ENCODE measurements around the gene AXIN2.
"Not testable (repeated sequence)": the region's sequence is repeated elsewhere in the genome, so short reads cannot be mapped to it uniquely, and the experiment has no call there.

The AXIN2 gene

GRCh38 chr17:65487990-65488389 is 73.5 kb downstream of the AXIN2 start:
- TF ChIP-seq EZH2 (IDR thresholded peaks at IDR 0.05; ENCODE audit: borderline replicate concordance, low read length) (no peak), CTCF (IDR thresholded peaks at IDR 0.05; ENCODE audit: low read length) (no peak)
- Histone ChIP-seq H2AFZ (ENCODE audit: low read length) (no peak overlapping the region), H3K36me3 (ENCODE audit: insufficient read depth, low read length) (no peaks in the 10 kb centered on the region), H4K20me1 (ENCODE audit: insufficient read depth, low read length) (no peaks in the 10 kb centered on the region), H3K27ac (ENCODE audit: low read depth, low read length, poor library complexity, severe bottlenecking) (no peak overlapping the region), H3K4me1 (ENCODE audit: insufficient read depth, low read length, severe bottlenecking) (no peaks in the 10 kb centered on the region), H3K4me3 (ENCODE audit: low read depth, low read length, poor library complexity, severe bottlenecking) (no peak overlapping the region), H3K79me2 (ENCODE audit: insufficient read depth, low read length) (no peaks in the 10 kb centered on the region), H3K9me3 (ENCODE audit: low read length) (no peaks in the 10 kb centered on the region), H3F3A (ENCODE audit: insufficient read depth, low read length) (no peaks in the 10 kb centered on the region), H3K9me2 (ENCODE audit: low read depth, low read length) (no peaks in the 10 kb centered on the region), H3K4me2 (ENCODE audit: low read length) (no peak overlapping the region), H3K27me3 (ENCODE audit: insufficient read depth, low read length) (no peaks in the 10 kb centered on the region), H3K9ac (ENCODE audit: low read length) (no peak overlapping the region)

DNA sequence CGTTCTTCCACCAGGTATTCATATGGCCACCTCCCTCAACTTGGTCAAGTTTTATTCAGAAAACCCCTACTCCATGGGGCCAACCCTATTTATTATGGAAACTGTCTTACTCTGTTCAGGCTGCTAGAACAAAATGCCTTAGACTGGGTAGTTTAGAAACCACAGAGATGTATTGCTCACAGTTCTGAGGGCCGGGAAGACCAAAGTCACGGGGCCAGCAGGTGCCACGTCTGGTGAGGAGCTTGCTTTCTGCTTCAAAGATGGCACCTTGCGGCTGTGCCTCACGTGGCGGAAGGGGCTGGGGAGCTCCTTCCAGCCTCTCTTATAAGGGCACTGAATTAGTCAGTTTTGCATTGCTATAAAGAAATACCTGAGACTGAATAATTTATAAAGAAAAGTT is 74.3 kb downstream of the AXIN2 start:
- Histone ChIP-seq H3K9me2 (ENCODE audit: low read depth, low read length) (no peaks in the 10 kb centered on the region), H2AFZ (ENCODE audit: low read length) (no peak overlapping the region), H3K4me3 (ENCODE audit: low read depth, low read length, poor library complexity, severe bottlenecking) (no peak overlapping the region), H3F3A (ENCODE audit: insufficient read depth, low read length) (no peaks in the 10 kb centered on the region), H3K27ac (ENCODE audit: low read depth, low read length, poor library complexity, severe bottlenecking) (no peak overlapping the region), H3K36me3 (ENCODE audit: insufficient read depth, low read length) (no peaks in the 10 kb centered on the region), H3K9ac (ENCODE audit: low read length) (no peak overlapping the region), H3K9me3 (ENCODE audit: low read length) (no peaks in the 10 kb centered on the region), H3K27me3 (ENCODE audit: insufficient read depth, low read length) (no peaks in the 10 kb centered on the region), H3K79me2 (ENCODE audit: insufficient read depth, low read length) (no peaks in the 10 kb centered on the region), H3K4me2 (ENCODE audit: low read length) (no peak overlapping the region), H4K20me1 (ENCODE audit: insufficient read depth, low read length) (no peaks in the 10 kb centered on the region), H3K4me1 (ENCODE audit: insufficient read depth, low read length, severe bottlenecking) (no peaks in the 10 kb centered on the region)
- TF ChIP-seq CTCF (IDR thresholded peaks at IDR 0.05; ENCODE audit: low read length) = no peak
- no peak for TF ChIP-seq EZH2 (IDR thresholded peaks at IDR 0.05; ENCODE audit: borderline replicate concordance, low read length)

DNA sequence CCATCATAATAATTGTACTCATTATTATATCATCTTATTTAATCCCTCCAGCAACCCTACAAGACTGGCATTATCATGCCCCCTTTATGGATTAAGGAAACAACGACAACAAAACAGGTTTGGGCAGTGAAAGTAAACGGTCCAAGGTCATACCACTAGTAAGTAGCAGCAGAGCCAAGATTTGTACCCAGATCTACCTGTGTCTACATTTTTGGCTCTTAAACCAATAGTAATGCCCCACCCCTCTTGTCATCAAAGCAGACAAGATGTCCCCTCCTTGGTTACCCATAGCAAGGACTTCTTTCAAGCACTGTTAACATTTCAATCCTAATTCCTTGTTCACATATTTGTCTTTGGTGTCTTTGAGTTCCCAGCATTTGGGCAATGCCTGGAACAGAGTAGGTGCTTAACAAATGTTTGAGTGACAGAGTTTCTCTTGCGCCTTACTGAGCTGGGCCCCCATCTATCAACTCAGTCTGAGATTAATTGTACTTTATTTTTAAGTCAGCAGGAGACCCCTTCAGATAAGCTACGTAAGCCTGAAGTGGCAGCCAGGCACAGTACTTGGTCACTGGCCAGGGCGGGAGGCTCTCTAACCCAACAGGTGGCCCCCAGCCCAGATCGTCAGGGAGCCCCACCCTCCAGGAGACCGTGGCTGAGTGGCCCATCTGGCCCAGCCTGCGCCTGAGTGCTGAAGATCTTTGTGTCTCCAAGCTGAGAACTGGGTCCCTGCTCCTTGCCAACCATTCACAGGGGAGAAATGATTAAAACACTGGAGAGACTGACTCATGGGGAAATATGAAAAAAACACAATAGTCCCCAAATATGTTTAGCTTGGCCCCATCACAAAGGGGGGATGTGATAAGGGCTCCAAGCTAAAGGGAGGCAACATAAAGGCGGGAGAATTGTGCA is 75.8 kb downstream of the AXIN2 start:
- no peak overlapping the region for H3K4me3 ChIP-seq (ENCODE audit: low read depth, low read length, poor library complexity, severe bottlenecking)
- no peaks in the 10 kb centered on the region for H3K9me2 ChIP-seq (ENCODE audit: low read depth, low read length)
- no peaks in the 10 kb centered on the region for H3K9me3 ChIP-seq (ENCODE audit: low read length)
- no peak overlapping the region for H3K9ac ChIP-seq (ENCODE audit: low read length)
- TF ChIP-seq CTCF (IDR thresholded peaks at IDR 0.05; ENCODE audit: low read length) = no peak
- no peak for TF ChIP-seq EZH2 (IDR thresholded peaks at IDR 0.05; ENCODE audit: borderline replicate concordance, low read length)
- H3K36me3 ChIP-seq (ENCODE audit: insufficient read depth, low read length) = no peaks in the 10 kb centered on the region
- no peaks in the 10 kb centered on the region for H3K79me2 ChIP-seq (ENCODE audit: insufficient read depth, low read length)
- no peak overlapping the region for H3K27ac ChIP-seq (ENCODE audit: low read depth, low read length, poor library complexity, severe bottlenecking)
- H3K4me1 ChIP-seq (ENCODE audit: insufficient read depth, low read length, severe bottlenecking) = no peaks in the 10 kb centered on the region
- no peaks in the 10 kb centered on the region for H4K20me1 ChIP-seq (ENCODE audit: insufficient read depth, low read length)
- H2AFZ ChIP-seq (ENCODE audit: low read length) = no peak overlapping the region
- H3F3A ChIP-seq (ENCODE audit: insufficient read depth, low read length) = no peaks in the 10 kb centered on the region
- no peaks in the 10 kb centered on the region for H3K27me3 ChIP-seq (ENCODE audit: insufficient read depth, low read length)
- no peak overlapping the region for H3K4me2 ChIP-seq (ENCODE audit: low read length)

GRCh38 chr17:65484405-65484804 is 77.0 kb downstream of the AXIN2 start:
- not testable (repeated sequence) for H3K79me2 ChIP-seq (ENCODE audit: insufficient read depth, low read length); H2AFZ ChIP-seq (ENCODE audit: low read length); H3K9me2 ChIP-seq (ENCODE audit: low read depth, low read length); H3K27ac ChIP-seq (ENCODE audit: low read depth, low read length, poor library complexity, severe bottlenecking); H3K36me3 ChIP-seq (ENCODE audit: insufficient read depth, low read length); H3K9me3 ChIP-seq (ENCODE audit: low read length); H3K9ac ChIP-seq (ENCODE audit: low read length); H3K27me3 ChIP-seq (ENCODE audit: insufficient read depth, low read length); H3K4me1 ChIP-seq (ENCODE audit: insufficient read depth, low read length, severe bottlenecking); H3K4me3 ChIP-seq (ENCODE audit: low read depth, low read length, poor library complexity, severe bottlenecking); H3F3A ChIP-seq (ENCODE audit: insufficient read depth, low read length); H4K20me1 ChIP-seq (ENCODE audit: insufficient read depth, low read length); H3K4me2 ChIP-seq (ENCODE audit: low read length)

Data from OCI-LY1 (cell line).